A673 (cell line): ENCODE results near the gene FFAR2.

Source experiments
- CTCF ChIP-seq: fragments of 300-800, 200-600 bp; sonication (generic); conservative IDR thresholded peaks from 2 replicates; pipeline ENCODE4 v1.5.1; 2017; ENCODE audit warnings: low read depth, mild to moderate bottlenecking, antibody characterized with exemption, low read length, moderate library complexity, mixed read lengths
- EZH2 ChIP-seq: fragments of 200-600 bp; sonication (generic); IDR thresholded peaks from 2 replicates; pipeline ENCODE4 v1.6.1; 2017; ENCODE audit warnings: borderline replicate concordance, low read depth, mild to moderate bottlenecking, mixed read lengths, antibody characterized with exemption, low read length; ENCODE audit not compliant: poor library complexity, severe bottlenecking

DNA sequence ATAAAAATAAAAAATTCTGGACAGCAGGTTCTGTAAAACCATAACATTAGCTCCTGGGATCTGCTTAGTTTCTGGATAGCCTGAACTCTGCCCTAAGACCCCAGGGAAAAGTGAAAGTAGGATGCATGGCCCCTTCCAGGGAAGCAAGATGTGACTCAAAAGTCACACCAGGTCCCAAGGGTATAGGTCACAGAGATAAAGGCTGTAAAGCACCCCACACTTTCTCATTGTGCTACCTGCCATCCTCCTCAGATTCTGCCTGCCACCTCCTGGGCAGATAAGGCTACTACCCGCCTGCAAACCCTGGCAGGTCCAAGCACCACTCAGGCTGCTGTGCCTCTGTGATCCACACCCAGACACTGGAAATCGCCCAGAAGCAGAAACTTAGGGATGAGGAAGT lies 20.6 kb downstream of the FFAR2 start:
- TF ChIP-seq CTCF (peak; percentile 51), EZH2 (no peak)
